Neural crest cell (in vitro differentiated cells): ENCODE measurements around the gene PTPN12. TPM values are rescaled to one million over a fixed set of nuclear protein-coding genes. Genes with fewer than 3 reads are reported as not detected.
"Not testable (repeated sequence)": the region's sequence is repeated elsewhere in the genome, so short reads cannot be mapped to it uniquely, and the experiment has no call there.

ENCODE experiments used
- DNase-seq: peaks from one replicate; pipeline ENCODE4 v3.0.0; 2021; ENCODE audit warnings: low read depth, mixed read lengths, low spot score
- H3K27ac Mint-ChIP-seq: one replicate; pipeline ENCODE4 v1.8.0; 2021; ENCODE audit warnings: mild to moderate bottlenecking, mixed read lengths; ENCODE audit not compliant: unreplicated experiment
- H3K27me3 Mint-ChIP-seq: 2 replicates; pipeline ENCODE4 v1.8.0; 2021; ENCODE audit warnings: low read depth, mild to moderate bottlenecking, mixed read lengths
- H3K36me3 Mint-ChIP-seq: 2 replicates; pipeline ENCODE4 v1.8.0; 2021; ENCODE audit warnings: low read depth, mild to moderate bottlenecking, mixed read lengths
- H3K4me1 Mint-ChIP-seq: 2 replicates; pipeline ENCODE4 v1.8.0; 2021; ENCODE audit warnings: mixed read lengths
- H3K4me3 Mint-ChIP-seq: one replicate; pipeline ENCODE4 v1.8.0; 2021; ENCODE audit warnings: mild to moderate bottlenecking, mixed read lengths
- H3K9me3 Mint-ChIP-seq: 2 replicates; pipeline ENCODE4 v1.8.0; 2021; ENCODE audit warnings: mixed read lengths
- total RNA-seq: library from RNA; stranded (reverse); gene quantifications from 2 replicates; pipeline ENCODE4 v1.2.1, GENCODE V29; 2021
- TF ChIP-seq, protein P1 (sequence below): fragments of 200-600 bp; sonication (generic); conservative IDR thresholded peaks from 2 replicates; pipeline ENCODE4 v1.5.0; 2021; ENCODE audit warnings: antibody characterized with exemption, mild to moderate bottlenecking

Gene PTPN12
- total RNA-seq, 1 donor from 2014 or later: 88.2 TPM

- H3K36me3 Mint-ChIP-seq: peaks cover 2% of the 10 kb centered on the region
- TF ChIP-seq, protein P1, sequence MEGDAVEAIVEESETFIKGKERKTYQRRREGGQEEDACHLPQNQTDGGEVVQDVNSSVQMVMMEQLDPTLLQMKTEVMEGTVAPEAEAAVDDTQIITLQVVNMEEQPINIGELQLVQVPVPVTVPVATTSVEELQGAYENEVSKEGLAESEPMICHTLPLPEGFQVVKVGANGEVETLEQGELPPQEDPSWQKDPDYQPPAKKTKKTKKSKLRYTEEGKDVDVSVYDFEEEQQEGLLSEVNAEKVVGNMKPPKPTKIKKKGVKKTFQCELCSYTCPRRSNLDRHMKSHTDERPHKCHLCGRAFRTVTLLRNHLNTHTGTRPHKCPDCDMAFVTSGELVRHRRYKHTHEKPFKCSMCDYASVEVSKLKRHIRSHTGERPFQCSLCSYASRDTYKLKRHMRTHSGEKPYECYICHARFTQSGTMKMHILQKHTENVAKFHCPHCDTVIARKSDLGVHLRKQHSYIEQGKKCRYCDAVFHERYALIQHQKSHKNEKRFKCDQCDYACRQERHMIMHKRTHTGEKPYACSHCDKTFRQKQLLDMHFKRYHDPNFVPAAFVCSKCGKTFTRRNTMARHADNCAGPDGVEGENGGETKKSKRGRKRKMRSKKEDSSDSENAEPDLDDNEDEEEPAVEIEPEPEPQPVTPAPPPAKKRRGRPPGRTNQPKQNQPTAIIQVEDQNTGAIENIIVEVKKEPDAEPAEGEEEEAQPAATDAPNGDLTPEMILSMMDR: no peak
- no peaks in the 10 kb centered on the region for H3K9me3 Mint-ChIP-seq
- DNase-seq: no peak
- H3K4me3 Mint-ChIP-seq: no peak overlapping the region
- no peak overlapping the region for H3K27ac Mint-ChIP-seq
- H3K27me3 Mint-ChIP-seq: no peaks in the 10 kb centered on the region
- H3K4me1 Mint-ChIP-seq: peaks cover 3% of the 10 kb centered on the region
Observed at GRCh38 chr7:77649716-77650349, 112.7 kb downstream of the PTPN12 start.

DNA sequence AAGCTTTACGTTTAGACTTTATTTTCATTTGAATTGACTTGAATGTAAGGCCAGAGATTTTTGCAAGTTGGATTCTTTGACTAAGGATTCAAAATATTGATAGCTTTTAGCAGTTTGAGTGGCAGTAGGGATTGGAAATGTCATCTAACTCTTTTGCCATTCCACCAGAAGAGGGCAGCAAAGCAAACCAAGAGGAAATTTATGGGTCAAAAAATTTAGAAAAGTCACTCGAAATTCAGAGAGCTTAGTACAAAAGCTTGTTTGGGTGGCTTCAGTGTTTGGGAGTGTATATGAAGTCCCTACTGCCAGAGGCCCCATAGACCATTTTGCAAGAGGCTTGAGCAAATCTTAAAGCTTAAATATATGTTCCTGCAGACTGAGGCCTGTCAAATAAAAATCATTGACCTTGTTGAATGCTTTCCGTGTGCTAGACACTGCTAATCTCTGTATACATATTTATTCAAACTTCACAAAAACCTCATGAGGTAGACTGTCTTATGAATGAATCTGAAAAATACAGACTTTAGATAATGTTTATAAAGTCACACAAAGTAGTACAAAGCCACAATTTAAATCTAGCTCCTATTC, 114.6 kb downstream of the PTPN12 start:
- no peak overlapping the region for H3K4me3 Mint-ChIP-seq
- TF ChIP-seq, protein P1: peak; percentile 81
- no peaks in the 10 kb centered on the region for H3K27me3 Mint-ChIP-seq
- H3K9me3 Mint-ChIP-seq: no peaks in the 10 kb centered on the region
- DNase-seq: peak; percentile 41
- H3K27ac Mint-ChIP-seq: no peak overlapping the region
- H3K36me3 Mint-ChIP-seq: peaks cover 2% of the 10 kb centered on the region
- H3K4me1 Mint-ChIP-seq: peaks cover 3% of the 10 kb centered on the region

DNA sequence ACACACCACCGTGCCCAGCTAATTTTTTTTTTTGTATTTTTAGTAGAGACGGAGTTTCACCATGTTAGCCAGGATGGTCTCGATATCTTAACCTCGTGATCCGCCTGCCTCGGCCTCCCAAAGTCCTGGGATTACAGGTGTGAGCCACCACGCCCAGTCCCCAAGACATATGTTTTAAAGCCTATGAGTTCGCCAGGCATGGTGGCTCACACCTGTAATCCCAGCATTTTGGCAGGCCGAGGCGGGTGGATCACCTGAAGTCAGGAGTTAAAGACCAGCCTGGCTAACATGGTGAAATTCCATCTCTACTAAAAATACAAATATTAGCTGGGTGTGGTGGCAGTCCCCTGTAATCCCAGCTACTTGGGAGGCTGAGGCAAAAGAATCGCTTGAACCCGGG, 115.7 kb downstream of the PTPN12 start:
- H3K27ac Mint-ChIP-seq, H3K27me3 Mint-ChIP-seq, H3K4me3 Mint-ChIP-seq, H3K36me3 Mint-ChIP-seq, H3K9me3 Mint-ChIP-seq, H3K4me1 Mint-ChIP-seq, DNase-seq: not testable (repeated sequence)

DNA sequence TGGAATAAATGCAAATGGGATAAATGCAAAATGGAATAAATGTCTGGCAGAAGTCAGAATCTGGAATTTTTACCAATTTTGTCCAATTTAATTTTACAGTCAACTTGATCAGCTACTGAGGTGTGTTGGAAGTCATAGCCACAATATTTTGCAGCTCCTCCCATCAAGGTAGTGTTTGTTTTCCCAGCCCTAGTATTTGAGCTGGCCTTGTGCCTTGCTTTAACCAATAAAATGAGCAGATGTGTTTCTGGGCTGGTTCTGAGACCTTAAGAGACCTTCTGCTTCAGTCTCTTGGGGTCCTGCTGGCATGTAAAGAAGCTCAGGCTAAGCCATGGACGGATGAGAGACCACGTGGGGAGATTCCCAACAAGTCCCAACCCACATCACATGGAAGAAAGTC, 116.5 kb downstream of the PTPN12 start:
- H3K9me3 Mint-ChIP-seq: no peaks in the 10 kb centered on the region
- no peak for DNase-seq
- peaks cover 3% of the 10 kb centered on the region for H3K4me1 Mint-ChIP-seq
- TF ChIP-seq, protein P1: no peak
- peaks cover 5% of the 10 kb centered on the region for H3K36me3 Mint-ChIP-seq
- no peaks in the 10 kb centered on the region for H3K27me3 Mint-ChIP-seq
- H3K4me3 Mint-ChIP-seq: no peak overlapping the region
- H3K27ac Mint-ChIP-seq: peak overlapping the region; percentile 35

GRCh38 chr7:77655356-77655755, 118.3 kb downstream of the PTPN12 start:
- Mint-ChIP-seq H3K27ac (no peak overlapping the region), H3K4me1 (no peaks in the 10 kb centered on the region), H3K4me3 (no peak overlapping the region), H3K27me3 (no peaks in the 10 kb centered on the region), H3K9me3 (no peaks in the 10 kb centered on the region), H3K36me3 (peaks cover 5% of the 10 kb centered on the region)
- TF ChIP-seq, protein P1: no peak
- no peak for DNase-seq

- Mint-ChIP-seq H3K27ac (no peak overlapping the region), H3K27me3 (no peaks in the 10 kb centered on the region)
Observed at GRCh38 chr7:77655836-77656455, 118.9 kb downstream of the PTPN12 start.

More at GRCh38 chr7:77655836-77656455, 118.9 kb downstream of the PTPN12 start:
- no peaks in the 10 kb centered on the region for H3K9me3 Mint-ChIP-seq
- peaks cover 5% of the 10 kb centered on the region for H3K36me3 Mint-ChIP-seq
- DNase-seq: no peak
- no peaks in the 10 kb centered on the region for H3K4me1 Mint-ChIP-seq
- no peak overlapping the region for H3K4me3 Mint-ChIP-seq
- TF ChIP-seq, protein P1: no peak
